ENCODE results near the gene SLC5A6.
"Not testable (repeated sequence)": the region's sequence is repeated elsewhere in the genome, so short reads cannot be mapped to it uniquely, and the experiment has no call there.

Gene SLC5A6

DNA sequence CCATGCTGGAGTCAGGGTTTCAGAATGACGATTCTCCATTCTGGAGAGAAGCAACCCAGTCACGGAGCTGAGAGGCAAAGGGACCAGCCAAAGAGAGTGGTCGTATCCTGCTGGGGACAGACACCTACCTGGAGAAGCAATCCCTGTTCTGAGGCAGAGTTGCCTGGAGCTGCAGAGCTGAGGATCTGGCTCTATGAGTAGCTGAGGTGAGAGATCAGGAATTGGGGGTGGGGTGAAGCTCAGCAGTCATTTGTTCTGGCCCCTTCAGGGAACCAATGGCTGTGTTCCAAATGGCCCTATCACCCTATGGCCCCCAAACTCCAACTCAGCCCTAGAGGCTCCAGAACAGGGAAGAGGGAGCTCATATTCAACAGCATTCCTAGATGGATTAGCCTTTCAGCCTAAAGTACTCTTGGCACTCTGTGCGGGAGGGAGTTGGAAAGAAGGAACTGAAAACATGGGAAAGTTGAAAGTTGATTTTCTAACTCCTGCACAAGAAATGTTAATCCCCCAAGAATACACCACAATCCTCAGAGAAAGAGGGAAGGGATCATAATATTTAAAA, 3.5 kb downstream of the SLC5A6 start:
- in situ Hi-C loops (cut with MboI; ENCODE audit: low sequenced_read_pairs): no loop called here

DNA sequence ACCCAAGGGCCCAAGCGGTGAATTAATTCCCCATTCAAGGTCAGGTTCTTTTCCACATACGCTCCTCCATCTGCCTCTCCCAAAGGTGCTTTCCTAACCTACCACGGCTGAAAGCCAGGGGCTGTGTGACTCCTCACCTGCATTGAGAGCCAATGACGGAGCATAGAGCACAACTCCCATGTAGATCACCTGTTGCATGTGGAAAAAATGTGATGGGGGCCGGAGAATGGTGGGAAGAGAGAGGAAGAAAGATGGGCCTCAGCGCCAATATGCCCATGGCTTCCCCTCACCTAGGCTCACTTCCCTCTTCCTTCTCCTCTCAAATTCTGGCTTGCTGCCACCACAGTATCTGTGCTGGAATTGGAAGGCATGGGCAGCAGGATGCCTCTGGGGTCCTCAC, 5.7 kb downstream of the SLC5A6 start:
- in situ Hi-C loops (cut with MboI; ENCODE audit: low sequenced_read_pairs): no loop called here

DNA sequence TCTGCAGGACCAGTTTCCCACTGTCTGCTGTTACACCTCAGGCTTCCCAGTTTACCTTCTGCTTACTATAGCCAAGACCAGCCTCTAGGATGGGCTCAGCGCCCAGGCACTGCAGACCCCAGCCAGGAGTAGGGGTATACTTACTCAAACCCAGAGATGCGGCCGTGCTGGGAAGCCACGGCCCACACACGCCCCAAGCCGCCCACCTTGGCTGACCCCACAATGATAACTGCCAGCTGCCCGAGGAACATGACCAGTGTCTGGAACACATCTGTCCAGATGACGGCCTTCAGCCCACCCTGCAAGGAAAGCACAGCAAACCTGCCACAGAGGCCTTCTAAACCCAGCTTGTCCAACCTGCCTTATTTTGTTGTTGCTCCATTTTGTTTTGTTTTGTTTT, 6.9 kb downstream of the SLC5A6 start:
- in situ Hi-C loops (cut with MboI; ENCODE audit: low sequenced_read_pairs): no loop called here

DNA sequence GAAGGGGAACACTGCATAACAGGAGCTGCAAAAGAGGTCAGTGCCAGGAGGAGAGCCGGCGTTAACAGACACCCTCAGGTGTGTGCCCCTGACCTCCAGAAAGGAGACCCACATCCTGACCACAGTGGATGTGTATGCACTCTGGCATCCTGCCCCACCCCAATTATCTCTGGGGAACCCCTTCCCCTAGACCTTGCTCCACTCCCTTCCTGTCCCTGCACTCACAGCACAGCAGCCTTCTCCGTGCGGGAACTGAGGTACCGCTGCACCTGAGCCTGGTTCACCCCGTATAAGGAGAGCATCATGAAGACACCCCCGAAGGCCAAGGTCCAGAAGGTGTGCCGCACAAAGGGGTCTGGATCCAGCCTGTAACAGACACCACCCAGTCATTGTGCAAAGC, 7.5 kb downstream of the SLC5A6 start:
- in situ Hi-C loops (cut with MboI; ENCODE audit: low sequenced_read_pairs): no loop called here

DNA sequence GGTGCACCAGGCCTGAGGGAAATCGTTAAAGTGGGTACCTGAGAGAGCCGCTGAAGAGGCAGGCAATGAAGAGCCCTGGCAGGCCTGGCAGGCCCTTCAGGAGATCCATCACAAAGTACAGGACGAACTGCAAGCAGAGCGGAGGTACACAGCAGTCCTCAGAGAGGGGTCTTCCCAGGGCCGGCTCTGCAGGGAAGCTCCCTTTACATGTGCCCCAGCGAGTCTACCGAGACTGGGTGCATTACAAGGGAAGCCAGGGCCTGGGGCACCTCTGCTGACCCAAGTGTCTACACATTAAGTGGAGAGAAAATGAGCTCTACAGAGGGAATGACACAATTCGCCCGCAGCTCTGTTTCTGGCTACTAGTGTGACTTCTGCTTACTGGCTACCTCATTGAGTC, 8.3 kb downstream of the SLC5A6 start:
- in situ Hi-C loops (cut with MboI; ENCODE audit: low sequenced_read_pairs): no loop called here

DNA sequence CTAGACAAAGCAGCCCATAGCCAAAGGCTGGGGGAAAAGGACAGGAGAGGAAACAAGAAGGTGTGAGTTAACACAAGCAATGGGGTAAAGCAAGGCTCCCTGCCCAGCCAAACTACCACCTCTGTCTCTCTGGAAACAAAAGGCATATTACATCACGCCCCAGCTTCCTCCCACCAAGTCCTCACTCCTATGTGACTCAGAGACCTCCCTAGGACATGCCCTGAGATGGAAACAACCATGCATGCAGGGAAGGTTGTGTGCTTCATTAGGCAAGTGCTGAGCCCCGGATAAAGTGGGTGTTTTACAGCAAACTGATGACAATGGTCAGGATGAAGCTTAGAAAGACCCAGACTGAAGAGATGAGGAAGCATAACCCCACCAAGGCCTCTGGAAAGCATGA, 9.2 kb downstream of the SLC5A6 start:
- in situ Hi-C loops (cut with MboI; ENCODE audit: low sequenced_read_pairs): no loop called here

DNA sequence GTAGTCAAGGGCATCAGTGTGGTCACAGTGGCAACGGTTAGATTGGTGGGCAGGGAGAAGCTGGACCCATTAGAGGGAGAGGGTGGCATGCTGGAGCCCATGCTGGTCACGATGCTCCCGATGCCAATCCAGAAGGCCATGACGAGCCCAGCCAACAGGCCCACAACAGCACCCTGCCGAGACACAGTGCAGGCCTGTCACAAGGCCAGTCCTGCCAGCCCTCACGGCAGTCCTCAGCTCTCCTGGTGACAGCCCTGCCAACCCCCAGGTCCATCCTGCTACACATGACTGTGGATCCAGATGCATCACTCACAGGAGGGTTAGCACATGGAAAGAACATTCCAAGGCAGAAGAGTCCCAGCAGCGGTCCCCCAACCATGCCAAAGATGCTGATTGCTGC, 10.4 kb downstream of the SLC5A6 start:
- in situ Hi-C loops (cut with MboI; ENCODE audit: low sequenced_read_pairs): no loop called here

DNA sequence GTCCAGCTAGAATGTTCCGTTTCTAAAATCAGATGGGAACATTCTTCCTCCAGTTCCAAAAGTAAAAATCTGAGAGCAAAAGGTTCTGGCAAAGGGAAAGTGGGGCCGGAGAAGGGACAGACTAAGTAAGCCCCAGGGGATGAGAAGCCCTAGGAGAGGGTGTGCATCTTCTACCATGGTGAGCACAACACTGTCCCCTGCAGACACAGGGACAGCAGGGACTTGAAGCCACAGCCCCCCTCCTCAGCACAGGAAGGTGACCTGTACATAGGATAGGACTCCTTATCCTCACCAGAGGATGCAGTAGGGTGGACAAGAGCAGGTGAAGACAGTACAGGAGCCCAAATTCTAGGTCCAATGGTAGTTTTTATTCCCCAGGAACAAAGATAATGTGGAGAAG, 12.8 kb downstream of the SLC5A6 start:
- in situ Hi-C loops (cut with MboI; ENCODE audit: low sequenced_read_pairs): no loop called here

DNA sequence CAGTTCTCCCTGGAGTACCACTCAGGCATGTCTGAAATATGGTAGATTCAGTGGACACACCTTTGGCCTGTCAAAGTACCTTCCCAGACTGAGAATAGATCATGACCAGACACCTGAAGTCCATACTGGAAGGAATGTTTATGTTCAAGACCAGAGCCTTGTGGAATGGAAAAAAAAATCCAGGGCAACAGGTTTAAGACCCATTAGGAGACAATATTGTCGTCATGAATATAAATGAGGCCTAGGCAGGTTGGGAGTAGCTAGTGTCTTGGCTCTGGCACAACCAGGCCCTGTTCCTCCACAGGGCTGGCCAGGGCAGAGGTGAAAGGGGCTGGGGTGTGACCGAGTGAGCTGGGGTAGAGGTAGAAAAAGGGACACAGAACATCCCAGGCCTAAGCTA, 13.4 kb downstream of the SLC5A6 start:
- in situ Hi-C loops (cut with MboI; ENCODE audit: low sequenced_read_pairs): no loop called here

DNA sequence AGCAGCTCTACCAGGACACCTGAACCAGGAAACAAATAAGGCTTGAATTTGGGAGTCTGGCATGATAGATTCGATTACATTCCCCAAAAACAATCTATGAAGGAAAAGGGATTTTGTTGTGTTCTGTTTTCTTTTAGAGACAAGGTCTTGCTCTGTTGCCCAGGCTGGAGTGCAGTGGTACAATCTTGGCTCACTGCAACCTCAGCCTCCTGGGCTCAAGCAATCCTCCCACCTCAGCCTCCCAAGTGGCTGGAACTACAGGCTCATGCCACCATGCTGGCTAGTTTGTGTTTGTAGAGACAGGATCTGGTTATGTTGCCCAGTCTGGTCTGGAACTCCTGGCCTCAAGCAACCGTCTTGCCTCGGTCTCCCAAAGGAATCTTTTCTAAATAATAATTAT, 14.0 kb downstream of the SLC5A6 start:
- in situ Hi-C loops (cut with MboI; ENCODE audit: low sequenced_read_pairs): not testable (repeated sequence)

DNA sequence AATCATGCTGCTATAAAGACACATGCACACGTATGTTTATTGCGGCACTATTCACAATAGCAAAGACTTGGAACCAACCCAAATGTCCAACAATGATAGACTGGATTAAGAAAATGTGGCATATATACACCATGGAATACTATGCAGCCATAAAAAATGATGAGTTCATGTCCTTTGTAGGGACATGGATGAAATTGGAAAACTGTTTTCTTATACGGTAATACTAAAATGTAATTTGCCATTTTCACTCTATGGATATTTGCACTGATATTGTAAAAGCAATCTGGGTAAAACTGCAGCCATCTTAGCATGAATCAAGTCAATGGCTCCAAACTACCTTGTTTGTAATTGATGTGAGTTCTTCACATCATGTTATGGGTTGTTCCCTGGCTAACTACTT, 16.3 kb downstream of the SLC5A6 start:
- in situ Hi-C loops (cut with MboI; ENCODE audit: low sequenced_read_pairs): not testable (repeated sequence)

DNA sequence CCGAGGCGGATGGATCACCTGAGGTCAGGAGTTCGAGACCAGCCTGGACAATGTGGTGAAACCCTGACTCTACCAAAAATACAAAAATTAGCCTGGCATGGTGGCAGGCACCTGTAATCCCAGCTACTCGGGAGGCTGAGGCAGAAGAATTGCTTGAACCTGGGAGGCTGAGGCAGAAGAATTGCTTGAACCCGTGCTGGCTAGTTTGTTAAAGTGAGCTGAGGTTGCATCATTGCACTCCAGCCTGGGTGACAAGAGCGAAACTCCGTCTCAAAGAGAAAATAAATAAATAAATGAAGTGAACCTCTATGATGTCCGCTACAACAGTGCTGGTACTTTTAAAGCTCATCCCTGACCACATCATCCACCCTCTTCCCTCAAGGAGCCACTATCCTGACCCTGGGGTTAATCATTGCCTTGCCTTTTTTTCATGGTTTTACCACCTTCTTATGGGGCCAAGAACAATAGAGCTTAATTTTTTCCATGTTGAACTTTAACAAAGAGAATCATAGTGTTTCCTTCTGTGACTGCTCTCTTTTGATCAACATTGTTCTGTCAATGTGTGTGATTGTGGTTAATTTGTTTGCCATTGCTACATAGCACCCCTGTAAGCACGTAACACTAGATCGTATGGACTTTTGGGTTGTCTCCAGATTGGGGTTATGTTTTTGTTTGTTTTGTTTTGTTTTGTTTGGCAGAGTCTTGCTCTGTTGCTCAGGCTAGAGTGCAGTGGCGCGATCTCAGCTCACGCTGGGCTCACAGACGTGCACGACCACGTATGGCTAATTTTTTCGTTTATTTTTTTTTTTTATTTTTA, 17.3 kb downstream of the SLC5A6 start:
- in situ Hi-C loops (cut with MboI; ENCODE audit: low sequenced_read_pairs): no loop called here

DNA sequence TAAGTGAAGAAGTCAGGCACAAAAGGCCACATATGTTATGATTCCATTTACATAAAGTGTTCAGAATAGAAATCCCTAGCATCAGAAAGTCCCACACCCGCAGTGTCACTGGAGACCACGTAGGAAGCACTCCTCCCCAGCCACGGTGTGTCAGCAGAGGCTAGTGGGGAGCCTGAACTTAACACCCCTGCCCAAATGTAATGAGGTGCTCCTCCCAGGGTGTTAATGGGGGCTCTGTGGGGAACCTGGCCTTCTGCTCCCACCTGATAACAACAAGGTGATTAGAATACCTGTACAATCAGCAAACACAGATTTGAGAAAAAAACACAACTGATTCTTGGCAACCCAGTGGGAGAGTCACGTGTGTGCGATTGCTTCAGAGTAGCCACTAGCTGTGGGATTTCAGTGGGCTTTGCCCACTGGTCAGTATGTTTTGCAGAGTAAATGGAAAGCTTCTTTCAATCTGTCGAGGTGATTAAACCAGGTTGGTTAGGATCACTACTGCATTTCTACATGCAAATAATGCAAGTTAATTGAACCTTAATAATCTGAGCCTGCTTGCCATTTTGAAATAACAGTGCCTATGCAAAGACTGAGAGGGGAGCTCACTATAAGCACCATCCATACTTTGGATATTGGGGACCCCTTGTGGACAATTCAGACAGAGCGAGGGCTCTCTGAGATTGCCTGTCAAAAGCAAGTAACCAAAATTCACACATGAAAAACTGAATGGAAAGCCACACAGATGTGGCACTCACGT, 20.8 kb downstream of the SLC5A6 start:
- in situ Hi-C loops (cut with MboI; ENCODE audit: low sequenced_read_pairs): no loop called here

DNA sequence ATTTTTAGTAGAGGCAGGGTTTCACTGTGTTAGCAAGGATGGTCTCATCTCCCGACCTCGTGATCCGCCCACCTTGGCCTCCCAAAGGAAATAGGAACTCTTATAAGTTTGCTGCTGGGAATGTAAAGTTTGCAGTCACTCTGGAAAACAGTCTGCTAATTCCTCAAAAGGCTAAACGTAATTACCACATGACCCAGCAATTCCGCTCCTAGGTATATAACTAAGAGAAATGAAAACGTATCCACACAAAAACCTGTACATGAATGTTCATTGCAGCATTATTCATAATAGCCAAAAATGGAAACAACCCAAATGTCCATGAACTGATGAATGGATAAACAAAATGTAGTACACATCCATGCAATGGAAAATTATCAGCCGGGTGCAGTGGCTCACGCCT, 22.1 kb downstream of the SLC5A6 start:
- in situ Hi-C loops (cut with MboI; ENCODE audit: low sequenced_read_pairs): no loop called here

DNA sequence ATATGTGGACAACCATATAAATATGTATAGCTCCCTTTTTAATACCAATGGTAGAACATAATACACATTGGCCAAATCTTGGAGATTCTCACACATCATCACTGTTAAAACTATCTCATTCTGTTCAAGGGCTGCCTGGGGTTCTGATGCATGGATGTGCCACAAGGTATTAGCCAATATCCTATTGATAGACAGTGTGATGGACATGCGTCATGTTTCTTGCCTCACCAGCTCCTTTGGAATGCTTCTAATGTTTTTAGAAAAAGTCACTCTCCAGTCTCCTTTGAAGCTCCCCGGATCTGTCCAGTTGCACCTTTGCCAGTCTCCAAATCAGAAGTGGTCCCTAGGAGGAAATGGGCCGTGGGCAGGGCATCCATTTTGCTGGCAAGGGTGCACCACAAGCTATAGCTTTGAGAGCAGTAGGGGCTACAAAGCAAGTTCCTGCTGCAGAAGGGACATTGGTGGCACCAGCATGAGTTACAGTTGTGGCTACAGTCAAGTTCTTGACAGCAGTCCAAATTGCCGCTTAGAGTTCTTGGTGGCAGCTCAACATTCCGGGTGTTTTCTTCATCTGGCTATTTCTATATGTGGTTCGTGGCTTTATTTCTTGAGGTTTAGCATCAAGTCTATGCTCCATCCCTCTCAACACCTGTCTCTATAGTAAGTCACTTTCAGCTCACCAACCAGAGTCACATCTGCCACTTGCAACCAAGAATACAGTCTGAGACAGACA, 25.3 kb downstream of the SLC5A6 start:
- in situ Hi-C loops (cut with MboI; ENCODE audit: low sequenced_read_pairs): no loop called here

DNA sequence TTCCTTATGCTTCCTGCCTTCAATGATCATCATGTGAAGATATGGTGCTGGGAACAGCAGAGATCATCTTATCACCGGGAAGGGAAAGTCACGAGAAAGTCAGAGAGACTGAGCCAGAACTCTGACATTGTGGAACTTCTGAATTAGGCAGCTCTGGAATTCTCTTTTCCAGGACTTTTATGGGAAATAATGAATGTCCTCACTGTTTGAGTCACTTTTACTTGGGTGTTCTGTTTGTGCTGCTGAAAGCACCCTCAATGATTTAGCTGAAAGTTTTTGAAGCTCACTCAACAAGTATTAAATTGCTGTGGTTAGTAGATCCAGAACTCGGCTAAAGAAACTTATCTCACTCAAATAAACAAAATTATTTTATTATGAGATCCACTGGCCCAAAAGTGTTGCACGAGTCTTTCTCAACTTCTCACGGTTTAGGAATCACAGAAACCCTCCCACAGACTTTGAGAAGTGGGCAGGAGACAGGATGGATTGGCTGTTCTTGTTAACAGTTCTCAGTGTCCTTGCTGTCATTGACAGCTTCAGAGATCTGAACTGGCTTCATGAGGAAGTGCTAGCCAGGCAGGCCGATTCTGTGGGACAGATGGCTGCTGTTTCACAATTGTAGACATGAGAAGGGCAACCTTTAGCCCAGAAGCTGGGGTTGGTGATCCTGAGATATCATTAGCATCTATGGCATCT, 26.6 kb downstream of the SLC5A6 start:
- in situ Hi-C loops (cut with MboI; ENCODE audit: low sequenced_read_pairs): no loop called here

DNA sequence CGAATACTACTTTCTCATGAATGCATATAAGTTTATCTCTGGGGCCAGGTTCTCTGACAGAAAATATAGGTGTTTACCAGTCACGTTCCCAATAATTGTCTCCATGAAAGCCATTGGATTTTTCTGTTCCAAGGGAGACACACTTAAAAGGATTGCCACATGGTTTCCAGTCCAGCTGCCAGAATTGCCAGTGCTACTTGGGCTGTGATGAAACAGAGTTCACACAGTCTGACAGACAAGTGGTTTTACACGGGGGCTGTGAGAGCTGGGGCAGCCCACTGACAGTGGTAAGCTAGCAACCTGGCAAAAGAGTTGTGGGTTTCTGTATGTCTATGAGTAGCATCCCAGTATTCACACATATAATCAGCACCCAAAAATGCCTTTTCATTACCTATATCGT, 28.0 kb downstream of the SLC5A6 start:
- in situ Hi-C loops (cut with MboI; ENCODE audit: low sequenced_read_pairs): no loop called here

DNA sequence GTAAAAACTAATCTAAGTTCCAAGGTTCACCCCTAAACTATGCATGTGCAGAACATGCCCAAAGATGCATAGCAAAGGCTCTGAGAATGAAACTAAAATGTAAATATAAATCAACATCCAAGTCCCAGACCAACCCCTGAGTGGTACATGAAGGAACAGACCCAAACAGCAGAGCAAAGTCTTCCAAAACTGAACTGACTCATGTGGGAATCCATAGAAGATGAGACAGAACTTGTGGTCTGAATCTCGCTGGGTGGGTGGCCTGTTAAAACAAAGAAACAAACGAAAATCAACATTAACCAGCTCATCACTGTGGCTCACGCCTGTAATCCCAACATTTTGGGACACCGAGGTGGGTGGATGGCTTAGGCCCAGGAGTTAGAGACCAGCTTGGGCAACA, 29.7 kb downstream of the SLC5A6 start:
- in situ Hi-C loops (cut with MboI; ENCODE audit: low sequenced_read_pairs): no loop called here

DNA sequence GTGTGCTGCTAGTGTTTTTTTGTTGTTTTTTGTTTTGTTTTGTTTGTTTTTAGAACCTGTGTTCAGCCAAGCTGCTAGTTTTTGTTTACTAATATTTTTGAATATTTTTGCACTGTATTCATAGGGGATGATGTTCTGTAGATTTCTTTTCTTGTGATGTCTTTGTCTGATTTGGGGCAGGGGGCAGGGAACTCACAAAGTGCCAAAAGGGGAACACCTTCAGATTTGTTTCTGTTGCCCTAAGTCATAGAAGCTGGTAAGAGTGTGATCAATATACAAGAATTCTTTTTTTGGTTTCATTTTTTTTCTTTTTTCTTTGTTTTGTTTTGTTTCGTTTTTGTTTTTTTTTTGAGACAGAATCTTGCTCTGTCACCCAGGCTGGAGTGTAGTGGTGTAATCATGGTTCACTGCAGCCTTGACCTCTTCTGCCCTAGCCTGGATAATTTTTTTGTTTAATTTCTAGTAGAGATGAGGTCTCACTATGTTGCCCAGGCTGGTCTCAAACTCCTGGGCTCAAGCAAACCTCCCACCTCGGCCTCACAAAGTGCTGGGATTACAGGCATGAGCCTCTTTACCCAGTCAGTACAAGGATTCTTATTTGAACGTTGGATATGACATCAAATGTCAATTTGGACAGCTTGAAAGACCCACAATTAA, 32.6 kb downstream of the SLC5A6 start:
- in situ Hi-C loops (cut with MboI; ENCODE audit: low sequenced_read_pairs): no loop called here

DNA sequence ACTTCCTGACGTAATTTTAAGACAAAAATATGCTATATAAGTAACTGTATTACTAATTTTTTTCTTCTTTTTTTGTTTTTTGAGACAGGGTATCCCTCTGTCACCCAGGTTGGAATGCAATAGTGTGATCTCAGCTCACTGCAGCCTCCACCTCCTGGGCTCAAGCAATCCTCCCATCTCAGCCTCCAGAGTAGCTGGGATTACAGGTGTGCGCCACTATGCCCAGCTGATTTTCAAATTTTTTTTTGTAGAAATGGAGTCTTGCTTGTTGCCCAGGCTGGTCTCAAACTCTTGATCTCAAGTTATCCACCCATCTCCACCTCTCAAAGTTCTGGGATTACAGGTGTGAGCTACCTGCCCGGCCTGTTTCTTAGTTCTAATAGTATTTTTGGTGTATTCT, 33.6 kb downstream of the SLC5A6 start:
- in situ Hi-C loops (cut with MboI; ENCODE audit: low sequenced_read_pairs): no loop called here
